Spleen (tissue), 11 donors: ENCODE measurements around the gene TMBIM1. TPM values are rescaled to one million over a fixed set of nuclear protein-coding genes. Genes with fewer than 3 reads are reported as not detected.

Experiments
- DNase-seq: peaks from one replicate; pipeline ENCODE4 v3.0.0-alpha.2; 2020
- H3K27ac ChIP-seq, 8 donors: fragments of 200-600 bp; sonication (generic) in 7 of 8; 1 replicate in 4 of 8; 2 replicates in 4 of 8; pipeline versions ENCODE4 v1.5.0 to v1.8.0; 2016 to 2021; ENCODE audit warnings: inconsistent platforms in 4 of 8, mild to moderate bottlenecking in 4 of 8, moderate library complexity in 1 of 8
- H3K27me3 ChIP-seq, 7 donors: fragments of 200-600 bp; sonication (generic) in 6 of 7; replicated peaks in 1 of 7; 1 replicate in 4 of 7; 2 replicates in 3 of 7; pipeline versions ENCODE4 v1.5.0 to v1.8.0; 2016 to 2021; ENCODE audit warnings: inconsistent platforms in 3 of 7, mild to moderate bottlenecking in 1 of 7
- H3K36me3 ChIP-seq, 6 donors: fragments of 200-600 bp; sonication (generic) in 5 of 6; 1 replicate in 4 of 6; 2 replicates in 2 of 6; pipeline versions ENCODE4 v1.5.0 to v1.8.0; 2016 to 2021; ENCODE audit warnings: inconsistent platforms in 2 of 6
- H3K4me1 ChIP-seq, 6 donors: fragments of 200-600 bp; sonication (generic) in 5 of 6; 1 replicate in 3 of 6; 2 replicates in 3 of 6; pipeline versions ENCODE4 v1.5.0 to v1.8.0; 2016 to 2021; ENCODE audit warnings: inconsistent platforms in 3 of 6
- H3K4me3 ChIP-seq, 8 donors: fragments of 200-600 bp; sonication (generic) in 7 of 8; 1 replicate in 4 of 8; 2 replicates in 4 of 8; pipeline versions ENCODE4 v1.5.0 to v1.8.0; 2016 to 2021; ENCODE audit warnings: inconsistent platforms in 4 of 8, mild to moderate bottlenecking in 4 of 8, moderate library complexity in 2 of 8
- H3K9me3 ChIP-seq, 8 donors: fragments of 200-600 bp; sonication (generic) in 7 of 8; 1 replicate in 4 of 8; 2 replicates in 4 of 8; pipeline versions ENCODE4 v1.5.0 to v1.8.0; 2016 to 2021; ENCODE audit warnings: inconsistent platforms in 4 of 8
- CTCF ChIP-seq, 11 experiments: fragments of 200-600 bp in 7 of 11; fragments of 450-650 bp in 4 of 11; sonication (generic) in 4 of 11; IDR thresholded peaks in 8 of 11; conservative IDR thresholded peaks in 3 of 11; 1 replicate in 7 of 11; 2 replicates in 4 of 11; pipeline versions ENCODE4 v1.4.0 to v1.8.0; 2016 to 2021; ENCODE audit warnings: antibody characterized with exemption in 11 of 11, inconsistent platforms in 4 of 11, mild to moderate bottlenecking in 1 of 11
- POLR2A ChIP-seq, 3 donors: fragments of 450-650 bp; IDR thresholded peaks; one replicate each; pipeline ENCODE4 v1.5.1; 2017; ENCODE audit warnings: antibody characterized with exemption in 3 of 3, mild to moderate bottlenecking in 1 of 3
- POLR2AphosphoS5 ChIP-seq, 3 donors: sonication (generic); formaldehyde crosslinking; IDR thresholded peaks; one replicate each; pipeline ENCODE4 v1.5.1; 2017; ENCODE audit warnings: antibody characterized with exemption in 3 of 3
- WGBS, 5 donors: extraction: QIAGEN DNeasy Blood & Tissue Kit in 3 of 5; methylation state at CpG; one replicate each; pipeline versions ENCODE4 v1.1.5 to v1.1.7; 2013 to 2018; 5-methylcytosine and 5-hydroxymethylcytosine counted together
- intact Hi-C: fragments of 100-400 bp; cut with DNase I; formaldehyde crosslinking; loops from one replicate; pipeline ENCODE4 v1.15.0; 2023; ENCODE audit warnings: low total_unique reads
- polyA plus RNA-seq, 3 donors: library from polyadenylated mRNA; stranded (reverse); fragments of 200-250 nt; gene quantifications; one replicate each; pipeline ENCODE4 v1.2.1, GENCODE V29; 2013
- total RNA-seq, 7 donors: library from RNA; depleted of rRNA in 3 of 7; stranded (reverse); fragments of >200 nt in 3 of 7; fragmentation: NEBNext Ultra II Directional in 4 of 7; extraction: Animal tissue kit (Norgen Biotek cat#: 25700) in 4 of 7; gene quantifications; one replicate each; pipeline versions ENCODE4 v1.1.0 to v1.2.1, GENCODE V29; 2016 to 2021
- donor health status: healthy with polysubstance abuse.
- donor health status: DM: no; HTN: no; CAD: no; lungs with moderate emphysema.
- donor health status: DM: no; HTN: no; CAD: no.
- donor health status: Bipolar disorder and iron deficiency.
- donor health status: healthy.
- donor health status: DM: no; HTN: no; CAD: no.
- donor health status: DM: yes; HTN: yes; CAD: no.

The TMBIM1 gene
- total and polyA plus RNA-seq, 10 donors: 17.2 to 121 (median 85.2) TPM

DNA sequence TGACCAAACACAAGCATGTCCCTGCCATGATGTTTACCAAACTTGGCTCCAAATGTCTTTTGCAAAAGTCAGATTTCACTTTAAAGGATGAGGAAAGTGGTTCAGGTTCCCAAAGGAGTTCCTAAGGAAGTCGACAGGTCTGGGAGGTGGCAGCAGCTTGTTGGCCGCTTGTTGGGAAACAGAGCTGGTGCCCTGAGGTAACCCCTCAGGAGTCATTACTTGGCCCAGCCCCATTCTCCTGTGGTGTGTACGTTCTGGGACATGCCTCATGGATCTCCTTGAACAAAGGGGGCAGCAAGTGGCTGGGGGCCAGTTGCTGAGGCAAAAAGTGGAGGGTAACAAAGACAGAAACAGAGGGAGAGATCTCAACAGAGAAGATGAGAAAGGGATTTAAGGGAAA, 10.9 kb downstream of the TMBIM1 start:
- no peak for DNase-seq
- H3K4me1 ChIP-seq: peaks cover 40 to 52% (median 46%) of the 10 kb centered on the region in 6 donors
- TF ChIP-seq POLR2AphosphoS5 (IDR thresholded peaks at IDR 0.05) (no peak), CTCF (IDR thresholded peaks at IDR 0.05 in 8 of 11, conservative IDR thresholded peaks at IDR 0.05 in 3 of 11) (no peak), POLR2A (IDR thresholded peaks at IDR 0.05) (no peak)
- H3K27ac ChIP-seq: peak overlapping the region in 3 of 8 donors; percentile 15 to 97 (median 96)
- 74 to 88% (median 86%) methylated on average over 3 of the region's 3 CpGs for WGBS, 5 donors
- no peaks in the 10 kb centered on the region for H3K27me3 ChIP-seq
- intact Hi-C loops: no loop called here
- peaks cover 2 to 89% (median 57%) of the 10 kb centered on the region in 6 donors for H3K36me3 ChIP-seq
- no peak overlapping the region for H3K4me3 ChIP-seq
- H3K9me3 ChIP-seq: no peaks in the 10 kb centered on the region

- no peaks in the 10 kb centered on the region for H3K27me3 ChIP-seq
- H3K9me3 ChIP-seq: no peaks in the 10 kb centered on the region
- H3K4me3 ChIP-seq: no peak overlapping the region
- 92 to 94% (median 93%) methylated on average over 14 of the region's 14 CpGs for WGBS, 5 donors
- TF ChIP-seq CTCF (IDR thresholded peaks at IDR 0.05 in 8 of 11, conservative IDR thresholded peaks at IDR 0.05 in 3 of 11): no peak
- TF ChIP-seq POLR2A (IDR thresholded peaks at IDR 0.05): no peak
- peak in 1 of 3 donors; percentile 5 for TF ChIP-seq POLR2AphosphoS5 (IDR thresholded peaks at IDR 0.05)
- intact Hi-C loops: no loop called here
- no peak overlapping the region for H3K27ac ChIP-seq
- DNase-seq: no peak
- H3K36me3 ChIP-seq: peaks cover 2 to 95% (median 68%) of the 10 kb centered on the region in 6 donors
- H3K4me1 ChIP-seq: peaks cover 29 to 50% (median 37%) of the 10 kb centered on the region in 6 donors
Observed at GRCh38 chr2:218280260-218280870, 11.9 kb downstream of the TMBIM1 start.

DNA sequence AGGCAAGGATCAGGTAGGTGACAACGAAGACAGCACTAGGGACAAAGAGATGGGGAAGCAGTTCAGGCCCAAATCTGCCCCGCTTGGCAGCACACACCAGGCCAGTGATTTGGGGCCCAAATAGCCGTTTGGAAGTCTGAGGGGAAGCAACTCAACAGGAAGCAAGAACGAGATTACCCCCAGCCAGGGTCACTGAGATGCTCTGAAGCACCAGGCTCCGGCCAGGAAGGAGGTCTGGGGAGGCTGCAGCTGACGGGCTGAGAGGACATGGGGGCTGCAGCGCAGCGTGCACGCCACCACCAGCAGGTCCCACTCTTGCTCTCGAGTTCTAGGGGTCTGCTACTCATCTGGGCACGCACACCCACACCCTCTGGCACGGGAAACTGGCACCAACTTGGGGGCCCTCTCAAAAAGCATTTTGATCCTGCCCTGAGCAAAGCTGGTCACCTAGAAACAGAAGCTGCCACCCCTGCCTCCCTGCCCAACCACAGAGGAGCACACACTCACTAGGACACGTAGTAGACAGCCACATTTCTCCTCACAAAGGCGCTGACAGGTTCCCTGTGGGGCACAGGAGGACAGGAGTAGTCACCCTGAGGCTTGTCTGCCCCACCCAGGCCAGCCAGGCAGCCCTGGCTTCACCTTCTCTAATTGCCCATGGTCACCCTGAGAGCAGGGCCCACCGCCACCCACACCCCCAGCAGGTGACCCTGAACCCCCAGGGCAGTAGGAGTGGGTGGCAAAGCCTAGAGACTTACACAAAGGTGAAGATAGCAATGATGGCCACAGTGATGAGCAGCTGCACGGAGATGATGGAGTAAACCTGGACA, 13.6 kb downstream of the TMBIM1 start:
- Histone ChIP-seq H3K4me1 (peaks cover 14 to 50% (median 27%) of the 10 kb centered on the region in 6 donors), H3K4me3 (no peak overlapping the region), H3K36me3 (peaks cover 2 to 100% (median 84%) of the 10 kb centered on the region in 6 donors), H3K9me3 (no peaks in the 10 kb centered on the region), H3K27me3 (no peaks in the 10 kb centered on the region), H3K27ac (peak overlapping the region in 1 of 8 donors; percentile 45)
- 73 to 88% (median 87%) methylated on average over 12 to 16 of the region's 16 CpGs for WGBS, 5 donors
- no peak for TF ChIP-seq POLR2A (IDR thresholded peaks at IDR 0.05)
- peak in 1 of 3 donors; percentile 25 for TF ChIP-seq POLR2AphosphoS5 (IDR thresholded peaks at IDR 0.05)
- intact Hi-C loops: no loop called here
- peak; percentile 64 for DNase-seq

GRCh38 chr2:218277921-218278320, 14.4 kb downstream of the TMBIM1 start:
- 72 to 91% (median 88%) methylated on average over 7 of the region's 7 CpGs for WGBS, 5 donors

More at GRCh38 chr2:218277921-218278320, 14.4 kb downstream of the TMBIM1 start:
- peak; percentile 46 for DNase-seq
- Histone ChIP-seq H3K4me1 (peaks cover 11 to 50% (median 26%) of the 10 kb centered on the region in 6 donors), H3K9me3 (no peaks in the 10 kb centered on the region), H3K27me3 (no peaks in the 10 kb centered on the region), H3K27ac (peak overlapping the region in 2 of 8 donors; percentile 11 to 45), H3K36me3 (peaks cover 2 to 100% (median 87%) of the 10 kb centered on the region in 6 donors), H3K4me3 (no peak overlapping the region)
- intact Hi-C loops: no loop called here
- TF ChIP-seq POLR2AphosphoS5 (IDR thresholded peaks at IDR 0.05) (peak in 1 of 3 donors; percentile 15), POLR2A (IDR thresholded peaks at IDR 0.05) (no peak), CTCF (IDR thresholded peaks at IDR 0.05 in 8 of 11, conservative IDR thresholded peaks at IDR 0.05 in 3 of 11) (no peak)
